Endothelial cell (in vitro differentiated cells): ENCODE results near the gene JCAD. TPM values are rescaled to one million over a fixed set of nuclear protein-coding genes. Genes with fewer than 3 reads are reported as not detected.

ENCODE experiments used
- DNase-seq: peaks from one replicate; pipeline ENCODE4 v3.0.0; 2021; ENCODE audit warnings: low spot score
- H3K27ac Mint-ChIP-seq: one replicate; pipeline ENCODE4 v1.8.0; 2021; ENCODE audit warnings: mixed read lengths, inconsistent platforms; ENCODE audit not compliant: unreplicated experiment
- H3K27me3 Mint-ChIP-seq: one replicate; pipeline ENCODE4 v1.8.0; 2021; ENCODE audit warnings: mild to moderate bottlenecking, moderate library complexity, mixed read lengths, inconsistent platforms; ENCODE audit not compliant: unreplicated experiment
- H3K36me3 Mint-ChIP-seq: one replicate; pipeline ENCODE4 v1.8.0; 2021; ENCODE audit warnings: mild to moderate bottlenecking, low read depth, mixed read lengths, inconsistent platforms; ENCODE audit not compliant: unreplicated experiment
- H3K4me1 Mint-ChIP-seq: one replicate; pipeline ENCODE4 v1.8.0; 2021; ENCODE audit warnings: mild to moderate bottlenecking, mixed read lengths, inconsistent platforms; ENCODE audit not compliant: unreplicated experiment
- H3K4me3 Mint-ChIP-seq: one replicate; pipeline ENCODE4 v1.8.0; 2021; ENCODE audit warnings: mild to moderate bottlenecking, mixed read lengths, inconsistent platforms; ENCODE audit not compliant: unreplicated experiment
- H3K9me3 Mint-ChIP-seq: one replicate; pipeline ENCODE4 v1.8.0; 2021; ENCODE audit warnings: mixed read lengths, inconsistent platforms; ENCODE audit not compliant: unreplicated experiment
- total RNA-seq: library from RNA; stranded (reverse); fragmentation: NEBNext Ultra II Directional; extraction: Animal tissue kit (Norgen Biotek cat#: 25700); gene quantifications from one replicate; pipeline ENCODE4 v1.2.1, GENCODE V29; 2021; ENCODE audit not compliant: unreplicated experiment
- TF ChIP-seq, protein P1 (sequence below): fragments of 200-600 bp; sonication (generic); IDR thresholded peaks from one replicate; pipeline ENCODE4 v1.5.0; 2021; ENCODE audit warnings: antibody characterized with exemption; ENCODE audit not compliant: unreplicated experiment

Gene JCAD
- total RNA-seq, 1 donor from 2014 or later = 234 TPM

DNA sequence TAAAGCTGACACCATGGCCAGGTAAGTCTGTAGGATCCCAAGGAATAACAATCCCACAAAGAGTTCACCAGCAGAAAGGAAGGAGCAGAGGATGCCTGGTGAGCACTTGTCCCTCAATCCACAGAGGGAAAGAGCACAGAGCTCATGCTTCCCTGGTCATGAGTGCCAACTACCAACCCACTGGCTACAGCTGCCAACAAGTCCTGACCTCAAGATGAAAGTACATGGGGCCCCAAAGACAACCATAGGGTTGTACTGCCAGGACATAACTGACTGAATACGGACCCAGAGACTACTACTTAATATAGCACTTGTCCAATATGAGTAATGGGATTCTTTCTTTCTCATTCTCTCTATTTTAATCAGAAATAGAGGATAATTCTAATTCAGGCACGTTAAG, 83.3 kb downstream of the JCAD start:
- TF ChIP-seq, protein P1, sequence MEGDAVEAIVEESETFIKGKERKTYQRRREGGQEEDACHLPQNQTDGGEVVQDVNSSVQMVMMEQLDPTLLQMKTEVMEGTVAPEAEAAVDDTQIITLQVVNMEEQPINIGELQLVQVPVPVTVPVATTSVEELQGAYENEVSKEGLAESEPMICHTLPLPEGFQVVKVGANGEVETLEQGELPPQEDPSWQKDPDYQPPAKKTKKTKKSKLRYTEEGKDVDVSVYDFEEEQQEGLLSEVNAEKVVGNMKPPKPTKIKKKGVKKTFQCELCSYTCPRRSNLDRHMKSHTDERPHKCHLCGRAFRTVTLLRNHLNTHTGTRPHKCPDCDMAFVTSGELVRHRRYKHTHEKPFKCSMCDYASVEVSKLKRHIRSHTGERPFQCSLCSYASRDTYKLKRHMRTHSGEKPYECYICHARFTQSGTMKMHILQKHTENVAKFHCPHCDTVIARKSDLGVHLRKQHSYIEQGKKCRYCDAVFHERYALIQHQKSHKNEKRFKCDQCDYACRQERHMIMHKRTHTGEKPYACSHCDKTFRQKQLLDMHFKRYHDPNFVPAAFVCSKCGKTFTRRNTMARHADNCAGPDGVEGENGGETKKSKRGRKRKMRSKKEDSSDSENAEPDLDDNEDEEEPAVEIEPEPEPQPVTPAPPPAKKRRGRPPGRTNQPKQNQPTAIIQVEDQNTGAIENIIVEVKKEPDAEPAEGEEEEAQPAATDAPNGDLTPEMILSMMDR = no peak
- peaks cover 3% of the 10 kb centered on the region for H3K27me3 Mint-ChIP-seq
- no peak overlapping the region for H3K27ac Mint-ChIP-seq
- no peak for DNase-seq
- H3K4me3 Mint-ChIP-seq = no peak overlapping the region
- no peaks in the 10 kb centered on the region for H3K9me3 Mint-ChIP-seq
- peaks cover 3% of the 10 kb centered on the region for H3K4me1 Mint-ChIP-seq
- H3K36me3 Mint-ChIP-seq = no peaks in the 10 kb centered on the region

GRCh38 chr10:29974773-29975172, 84.6 kb downstream of the JCAD start:
- Mint-ChIP-seq H3K9me3 (no peaks in the 10 kb centered on the region), H3K27ac (no peak overlapping the region), H3K4me3 (no peak overlapping the region), H3K4me1 (peaks cover 6% of the 10 kb centered on the region), H3K27me3 (peaks cover 3% of the 10 kb centered on the region), H3K36me3 (no peaks in the 10 kb centered on the region)
- TF ChIP-seq, protein P1 = no peak
- no peak for DNase-seq

GRCh38 chr10:29973921-29974320, 85.5 kb downstream of the JCAD start:
- TF ChIP-seq, protein P1 = no peak
- H3K27me3 Mint-ChIP-seq = peaks cover 3% of the 10 kb centered on the region
- DNase-seq = no peak
- H3K27ac Mint-ChIP-seq = no peak overlapping the region
- no peaks in the 10 kb centered on the region for H3K9me3 Mint-ChIP-seq
- peaks cover 6% of the 10 kb centered on the region for H3K4me1 Mint-ChIP-seq
- no peaks in the 10 kb centered on the region for H3K36me3 Mint-ChIP-seq
- H3K4me3 Mint-ChIP-seq = no peak overlapping the region

DNA sequence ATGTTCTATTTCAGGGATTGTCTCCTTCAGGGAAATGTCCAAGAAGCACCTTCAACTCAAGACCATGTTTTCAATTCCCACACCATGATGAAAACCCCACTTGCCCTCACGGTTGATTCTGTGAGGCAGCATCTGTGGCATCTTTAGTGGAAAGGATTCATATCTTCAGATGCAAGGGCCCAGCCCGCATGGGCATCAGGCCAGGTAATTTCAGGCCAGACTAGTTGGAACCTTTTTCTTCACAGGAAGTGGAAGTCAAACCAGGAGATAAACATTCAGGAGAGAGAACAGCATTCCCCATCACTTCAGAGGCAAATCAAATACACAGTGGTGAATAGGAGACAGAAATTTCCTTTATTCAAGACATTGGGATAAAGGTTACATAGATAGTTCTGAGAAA, 88.8 kb downstream of the JCAD start:
- Mint-ChIP-seq H3K27ac (no peak overlapping the region), H3K4me3 (no peak overlapping the region), H3K9me3 (no peaks in the 10 kb centered on the region), H3K27me3 (peaks cover 3% of the 10 kb centered on the region), H3K4me1 (peaks cover 6% of the 10 kb centered on the region), H3K36me3 (no peaks in the 10 kb centered on the region)
- TF ChIP-seq, protein P1 = no peak
- no peak for DNase-seq

DNA sequence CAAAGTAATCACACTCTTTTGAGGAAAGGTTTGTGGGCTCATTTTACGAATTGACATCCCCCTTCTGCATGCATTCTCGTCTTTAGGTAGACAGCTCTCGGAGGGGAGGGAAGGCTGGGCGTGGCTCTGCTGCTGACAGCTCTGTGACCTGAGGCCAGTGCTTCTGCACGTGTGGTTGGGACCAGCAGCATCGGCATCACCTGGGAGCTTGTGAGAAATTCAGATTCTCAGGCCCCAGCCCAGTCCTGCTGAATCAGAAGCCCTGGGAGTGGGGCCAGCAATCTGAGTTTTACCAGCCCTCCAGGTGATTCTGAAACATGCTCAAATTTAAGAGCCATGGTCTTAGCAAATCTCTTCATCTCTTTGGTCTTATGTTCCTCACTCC, 89.4 kb downstream of the JCAD start:
- Mint-ChIP-seq H3K27ac (no peak overlapping the region), H3K4me1 (peaks cover 6% of the 10 kb centered on the region), H3K9me3 (no peaks in the 10 kb centered on the region), H3K27me3 (peaks cover 3% of the 10 kb centered on the region), H3K4me3 (no peak overlapping the region), H3K36me3 (no peaks in the 10 kb centered on the region)
- TF ChIP-seq, protein P1 = no peak
- DNase-seq = no peak
